ENCODE data around the gene AIG1. TPM values are rescaled to one million over a fixed set of nuclear protein-coding genes. Genes with fewer than 3 reads are reported as not detected.

AIG1 gene
- polyA plus RNA-seq, 5 donors: 33.9 to 44.8 (median 38.2) TPM

- DNase-seq: no peak
These were observed 32.1 kb downstream of the AIG1 start for GRCh38 chr6:143092768-143093167.

- DNase-seq: no peak
These were observed 32.6 kb downstream of the AIG1 start for GRCh38 chr6:143093290-143093689.

DNA sequence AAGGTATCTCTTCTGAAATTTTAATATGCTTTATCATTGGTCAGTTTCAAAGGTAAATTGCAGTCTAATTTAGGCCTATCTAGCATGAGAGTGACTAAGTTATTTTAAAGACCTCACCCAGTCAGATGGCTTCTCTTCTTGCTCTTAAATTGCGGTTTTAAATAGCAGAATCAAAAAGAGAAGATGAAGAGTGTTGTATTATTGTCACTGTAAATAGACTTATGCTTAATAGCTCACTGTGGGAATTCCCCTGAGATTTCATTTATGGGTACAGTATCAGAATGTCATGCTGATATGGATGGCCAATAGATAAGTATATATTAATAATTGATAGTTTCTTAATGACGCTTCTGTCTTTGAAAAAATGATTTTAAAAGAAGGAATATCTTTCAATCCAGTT, 35.7 kb downstream of the AIG1 start:
- no peak for DNase-seq

DNA sequence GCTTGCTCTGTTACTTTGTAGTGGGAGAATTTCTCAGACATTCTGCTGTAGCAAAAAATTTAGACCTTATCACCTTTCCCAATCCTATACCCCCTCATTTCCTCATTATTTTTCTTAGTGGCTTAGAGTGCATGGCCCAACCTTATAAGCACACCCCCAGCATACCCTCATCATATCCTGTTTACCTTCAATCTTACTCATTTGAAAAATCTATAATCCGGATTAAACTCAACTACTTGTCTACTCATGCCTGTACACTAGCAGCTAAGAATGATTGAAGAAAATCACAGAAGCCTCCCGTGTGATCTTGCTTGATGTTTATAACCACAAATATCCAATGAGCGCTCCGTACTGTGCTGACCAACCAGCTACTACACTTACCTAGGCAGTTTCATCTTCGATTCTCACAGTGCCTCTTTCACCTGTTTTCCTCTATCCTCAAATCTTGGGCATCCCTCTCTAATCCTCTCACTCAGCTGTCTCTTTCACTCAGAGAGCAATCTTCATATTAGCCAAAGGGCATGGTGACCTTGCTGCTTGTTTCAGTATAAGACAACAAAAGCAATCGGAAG, 36.6 kb downstream of the AIG1 start:
- no peak for DNase-seq

DNA sequence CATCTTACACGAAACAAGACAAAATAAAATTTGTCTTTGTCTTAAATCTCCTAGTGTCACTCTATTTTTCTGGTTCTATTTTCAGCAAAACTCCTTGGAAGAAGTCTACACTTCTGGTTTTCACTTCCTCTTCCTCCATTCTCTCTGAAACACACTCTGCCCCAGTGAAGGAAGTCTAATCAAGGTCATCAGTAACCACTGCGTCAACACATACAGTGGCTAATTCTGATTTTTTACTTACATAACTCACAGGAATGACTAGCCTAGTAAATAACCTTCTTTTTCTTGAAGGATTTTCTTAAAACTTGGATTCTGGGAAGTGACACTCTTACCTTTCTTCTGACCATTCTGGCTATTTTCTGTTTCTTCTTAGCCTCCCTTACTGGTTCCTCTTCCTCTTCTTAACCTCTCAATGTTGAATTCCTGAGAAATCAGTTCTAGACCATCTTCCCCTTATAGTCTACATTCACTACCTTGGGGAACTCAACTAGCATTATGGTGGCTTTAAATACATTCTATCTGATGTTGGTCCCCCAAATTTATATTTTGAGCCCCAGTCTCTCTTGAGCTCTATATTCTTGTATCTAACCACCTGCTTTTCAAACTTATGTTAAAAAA, 37.5 kb downstream of the AIG1 start:
- no peak for DNase-seq

DNA sequence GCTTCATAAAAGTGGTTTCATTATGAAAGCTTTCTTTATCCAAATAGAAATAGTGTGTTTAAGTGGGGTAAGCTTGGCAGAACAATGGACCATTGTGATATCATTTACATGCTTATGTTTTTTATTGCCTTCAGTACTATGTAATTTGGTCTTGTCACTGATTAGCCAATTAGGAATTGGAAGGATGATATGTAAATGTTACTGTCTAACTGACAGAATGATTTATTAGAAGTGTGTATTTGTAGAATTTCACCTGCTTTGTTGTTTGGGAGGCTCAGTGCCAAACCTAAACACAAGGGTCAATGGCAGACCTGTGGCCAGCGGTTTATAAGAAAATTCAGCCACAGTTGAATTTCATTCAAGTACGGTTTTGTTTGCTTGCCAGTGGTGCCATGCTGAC, 39.0 kb downstream of the AIG1 start:
- DNase-seq: no peak

GRCh38 chr6:143100429-143100828, 39.7 kb downstream of the AIG1 start:
- no peak for DNase-seq

DNA sequence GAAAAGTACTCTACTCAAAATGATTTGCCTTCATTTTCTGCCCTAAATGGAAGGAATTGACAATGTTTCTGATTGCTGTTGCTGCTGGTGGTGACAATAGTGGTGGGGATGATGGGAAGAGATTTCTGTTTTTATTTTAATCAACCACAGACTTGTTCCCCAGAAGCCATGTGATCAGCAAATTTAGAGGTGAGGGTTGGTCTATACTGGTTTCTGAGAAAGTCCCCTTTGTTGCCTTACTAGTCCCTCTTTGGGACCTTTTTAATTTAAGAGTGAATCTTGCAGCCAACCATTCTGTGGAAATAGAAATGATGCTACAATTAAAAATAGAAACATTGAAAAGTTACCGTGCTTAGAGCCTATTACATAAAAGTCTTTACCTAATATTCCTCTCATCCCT, 43.2 kb downstream of the AIG1 start:
- DNase-seq: no peak

DNA sequence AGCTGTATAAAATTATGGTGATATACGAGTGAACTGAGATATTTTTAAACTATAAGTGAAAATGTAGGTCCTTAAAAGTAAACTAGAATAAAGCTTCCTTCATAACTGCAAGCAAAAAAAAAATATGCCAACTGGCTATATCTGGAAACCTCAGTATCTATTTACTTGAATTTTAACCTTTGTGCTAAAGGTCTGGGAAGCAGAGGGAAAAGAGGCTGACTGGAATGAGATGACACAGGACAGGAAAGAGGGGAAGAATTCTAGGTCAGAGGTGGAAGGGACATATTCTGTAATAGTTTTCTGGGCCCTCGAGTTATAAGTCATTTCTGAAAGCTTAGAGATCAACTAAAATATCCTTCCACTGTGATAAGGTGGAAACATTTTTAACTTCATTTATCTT, 46.8 kb downstream of the AIG1 start:
- DNase-seq: no peak

DNA sequence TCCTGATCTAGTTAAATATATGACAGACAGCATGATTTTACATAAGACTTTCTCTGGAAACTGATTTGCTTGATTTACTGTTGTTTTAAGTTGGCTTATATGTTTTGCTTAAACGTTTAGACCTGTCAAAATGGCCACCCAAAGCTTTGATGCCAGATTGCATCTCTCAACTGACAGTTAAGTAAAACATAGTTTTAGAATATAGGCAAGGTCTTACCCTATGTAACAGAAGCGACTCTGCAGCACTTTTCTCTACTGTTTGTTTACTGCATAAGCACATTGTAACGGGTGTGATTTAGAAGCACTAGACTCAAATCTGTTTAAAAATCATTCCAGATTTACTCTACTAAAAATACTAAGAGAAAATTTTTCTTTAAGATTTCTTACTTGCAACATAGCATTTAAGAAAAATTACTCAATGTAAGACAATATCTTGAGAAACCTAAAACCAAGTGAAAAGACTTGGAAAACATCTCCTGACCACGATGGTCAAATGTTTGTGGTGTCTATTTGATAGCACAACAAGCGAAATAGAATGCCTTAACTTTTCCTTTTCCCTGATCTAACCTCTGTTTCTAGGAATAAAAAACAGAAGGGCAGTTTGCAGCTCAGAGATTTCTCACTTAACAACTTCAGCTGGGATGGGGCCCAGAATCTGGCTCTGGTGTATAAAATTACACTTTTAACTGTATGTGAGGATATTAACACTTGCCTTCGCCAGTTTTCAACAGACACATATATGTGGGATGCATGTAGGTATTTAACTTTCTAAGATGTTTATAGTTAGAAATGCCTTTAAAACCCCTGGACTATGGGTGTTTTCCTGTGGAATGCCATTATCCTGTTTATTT, 47.4 kb downstream of the AIG1 start:
- peak; percentile 31 to 35 for DNase-seq

- DNase-seq: no peak
These were observed 48.5 kb downstream of the AIG1 start for GRCh38 chr6:143109196-143109595.

GRCh38 chr6:143110572-143110971, 49.9 kb downstream of the AIG1 start:
- DNase-seq: no peak

DNA sequence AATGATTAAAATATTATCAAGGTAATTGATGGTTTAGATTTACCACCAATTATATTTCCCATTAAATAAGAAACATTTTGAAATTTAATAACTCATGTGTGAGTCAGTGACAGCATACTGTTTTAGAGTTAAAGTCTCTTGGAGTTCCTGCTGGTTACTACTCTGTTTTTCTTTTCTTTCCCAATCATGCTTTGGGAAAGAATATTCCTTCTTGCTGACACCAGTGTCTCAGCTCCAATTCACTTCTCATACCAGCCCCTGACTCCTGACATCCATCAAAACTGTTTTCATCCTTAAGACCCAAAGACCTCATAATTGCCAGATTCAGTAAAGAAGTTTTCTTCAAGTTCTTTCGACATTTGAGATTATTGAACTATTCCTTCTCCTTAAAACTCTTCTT, 50.3 kb downstream of the AIG1 start:
- DNase-seq: no peak

GRCh38 chr6:143111443-143111842, 50.8 kb downstream of the AIG1 start:
- no peak for DNase-seq

- no peak for DNase-seq
These were observed 51.5 kb downstream of the AIG1 start for GRCh38 chr6:143112084-143112768.

DNA sequence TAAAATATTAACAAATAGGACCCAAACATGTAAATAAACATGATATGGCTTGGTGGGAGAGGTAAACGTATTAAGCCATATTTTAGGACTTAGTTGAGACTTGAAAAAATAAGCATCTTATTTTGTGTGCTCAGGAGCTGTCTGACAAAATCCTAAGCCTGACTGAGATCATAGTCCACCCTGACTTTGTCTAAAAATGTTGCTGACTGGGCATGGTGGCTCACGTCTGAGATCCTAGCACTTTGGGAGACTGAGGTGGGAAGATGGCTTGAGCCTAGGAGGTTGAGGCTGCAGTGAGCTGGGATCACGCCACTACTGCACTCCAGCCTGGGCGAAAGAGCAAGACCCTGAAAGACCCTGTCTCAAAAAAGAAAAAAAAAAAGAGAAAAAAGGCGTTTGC, 52.1 kb downstream of the AIG1 start:
- DNase-seq: no peak

GRCh38 chr6:143115728-143116127, 55.0 kb downstream of the AIG1 start:
- DNase-seq: no peak

DNA sequence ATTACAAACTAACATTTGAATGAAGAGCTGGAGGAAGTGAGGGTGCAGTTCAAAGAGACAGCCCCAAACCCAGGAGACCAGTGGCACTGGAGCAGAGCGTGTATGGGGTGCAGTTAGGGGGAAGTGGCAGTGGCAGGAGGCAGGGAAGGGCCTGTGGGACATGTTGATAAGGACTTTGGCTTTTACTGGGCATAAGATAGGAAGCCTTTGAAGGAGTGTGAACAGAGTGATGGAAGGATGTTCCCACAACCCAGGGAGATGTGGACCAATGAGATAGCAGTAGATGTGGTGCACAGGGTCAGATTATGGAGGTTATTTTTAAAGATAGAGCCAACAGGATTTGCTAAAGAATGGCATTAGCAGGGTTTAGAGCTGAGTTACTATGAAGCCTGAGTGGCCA, 56.4 kb downstream of the AIG1 start:
- no peak for DNase-seq

- no peak for DNase-seq
These were observed 58.6 kb downstream of the AIG1 start for GRCh38 chr6:143119260-143119659.

GRCh38 chr6:143123081-143123480, 62.4 kb downstream of the AIG1 start:
- no peak for DNase-seq

DNA sequence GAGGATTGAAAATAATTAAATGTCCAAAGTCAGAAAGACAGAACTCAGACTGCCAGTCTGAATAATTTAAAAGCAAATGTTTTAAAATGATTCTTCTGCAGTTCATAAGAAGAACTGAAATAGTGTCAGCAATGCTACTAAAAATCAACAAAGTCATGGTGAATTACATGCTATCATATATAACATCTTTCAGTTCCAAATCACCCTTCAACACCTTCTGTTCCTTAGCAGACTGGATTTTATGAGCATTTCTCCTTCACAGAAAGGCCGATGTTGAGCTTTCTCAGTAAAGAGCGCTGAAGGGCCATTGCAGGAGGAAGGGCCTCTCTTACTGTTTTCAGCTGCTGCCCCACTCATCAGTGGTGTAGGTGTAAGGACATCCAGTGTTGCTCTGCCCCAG, 63.3 kb downstream of the AIG1 start:
- DNase-seq: no peak

- no peak for DNase-seq
These were observed 64.8 kb downstream of the AIG1 start for GRCh38 chr6:143125455-143125854.
